Liver (tissue), 3 donors: ENCODE results near the gene EXOSC2.

Experiments
- CTCF ChIP-seq: fragments of 150-350 bp; IDR thresholded peaks from 2 replicates; pipeline ENCODE4 v1.5.1; 2017; ENCODE audit warnings: improper control_type of control experiment, low read depth, low read length; ENCODE audit not compliant: missing input control
- NR2F2 ChIP-seq: IDR thresholded peaks from 2 replicates; pipeline ENCODE4 v1.6.1; 2016; ENCODE audit warnings: antibody characterized with exemption
- TAF1 ChIP-seq: conservative IDR thresholded peaks from 2 replicates; pipeline ENCODE4 v1.6.1; 2016; ENCODE audit warnings: antibody characterized with exemption, mild to moderate bottlenecking
- YY1 ChIP-seq: IDR thresholded peaks from 2 replicates; pipeline ENCODE4 v1.6.1; 2016; ENCODE audit warnings: antibody characterized with exemption, mild to moderate bottlenecking
- ZBTB33 ChIP-seq: IDR thresholded peaks from 2 replicates; pipeline ENCODE4 v1.6.1; 2016; ENCODE audit warnings: antibody characterized with exemption
- TF ChIP-seq, protein P1 (sequence below): IDR thresholded peaks from 2 replicates; pipeline ENCODE4 v1.6.1; 2016; ENCODE audit warnings: antibody characterized with exemption, mild to moderate bottlenecking
- TF ChIP-seq, protein P2 (sequence below): IDR thresholded peaks from 2 replicates; pipeline ENCODE4 v1.6.1; 2016; ENCODE audit warnings: antibody characterized with exemption
- donor health status: healthy.
- donor health status: healthy.

- TF ChIP-seq, protein P1, sequence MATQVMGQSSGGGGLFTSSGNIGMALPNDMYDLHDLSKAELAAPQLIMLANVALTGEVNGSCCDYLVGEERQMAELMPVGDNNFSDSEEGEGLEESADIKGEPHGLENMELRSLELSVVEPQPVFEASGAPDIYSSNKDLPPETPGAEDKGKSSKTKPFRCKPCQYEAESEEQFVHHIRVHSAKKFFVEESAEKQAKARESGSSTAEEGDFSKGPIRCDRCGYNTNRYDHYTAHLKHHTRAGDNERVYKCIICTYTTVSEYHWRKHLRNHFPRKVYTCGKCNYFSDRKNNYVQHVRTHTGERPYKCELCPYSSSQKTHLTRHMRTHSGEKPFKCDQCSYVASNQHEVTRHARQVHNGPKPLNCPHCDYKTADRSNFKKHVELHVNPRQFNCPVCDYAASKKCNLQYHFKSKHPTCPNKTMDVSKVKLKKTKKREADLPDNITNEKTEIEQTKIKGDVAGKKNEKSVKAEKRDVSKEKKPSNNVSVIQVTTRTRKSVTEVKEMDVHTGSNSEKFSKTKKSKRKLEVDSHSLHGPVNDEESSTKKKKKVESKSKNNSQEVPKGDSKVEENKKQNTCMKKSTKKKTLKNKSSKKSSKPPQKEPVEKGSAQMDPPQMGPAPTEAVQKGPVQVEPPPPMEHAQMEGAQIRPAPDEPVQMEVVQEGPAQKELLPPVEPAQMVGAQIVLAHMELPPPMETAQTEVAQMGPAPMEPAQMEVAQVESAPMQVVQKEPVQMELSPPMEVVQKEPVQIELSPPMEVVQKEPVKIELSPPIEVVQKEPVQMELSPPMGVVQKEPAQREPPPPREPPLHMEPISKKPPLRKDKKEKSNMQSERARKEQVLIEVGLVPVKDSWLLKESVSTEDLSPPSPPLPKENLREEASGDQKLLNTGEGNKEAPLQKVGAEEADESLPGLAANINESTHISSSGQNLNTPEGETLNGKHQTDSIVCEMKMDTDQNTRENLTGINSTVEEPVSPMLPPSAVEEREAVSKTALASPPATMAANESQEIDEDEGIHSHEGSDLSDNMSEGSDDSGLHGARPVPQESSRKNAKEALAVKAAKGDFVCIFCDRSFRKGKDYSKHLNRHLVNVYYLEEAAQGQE = no peak
- TF ChIP-seq TAF1 (no peak), NR2F2 (no peak), CTCF (no peak), YY1 (no peak), ZBTB33 (no peak)
- TF ChIP-seq, protein P2, sequence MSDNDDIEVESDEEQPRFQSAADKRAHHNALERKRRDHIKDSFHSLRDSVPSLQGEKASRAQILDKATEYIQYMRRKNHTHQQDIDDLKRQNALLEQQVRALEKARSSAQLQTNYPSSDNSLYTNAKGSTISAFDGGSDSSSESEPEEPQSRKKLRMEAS = no peak
These were observed 21.1 kb upstream of the EXOSC2 start for GRCh38 chr9:130672466-130672865.
